HepG2 (cell line): ENCODE results near the gene RARA. TPM values are rescaled to one million over a fixed set of nuclear protein-coding genes. Genes with fewer than 3 reads are reported as not detected.

Experiments used
- ATF7-NPFF ChIP-seq: sonication (generic); formaldehyde crosslinking; IDR thresholded peaks from 2 replicates; pipeline ENCODE4 v1.8.1; 2023; ENCODE audit warnings: mild to moderate bottlenecking, low read depth, missing genetic modification reagents, moderate library complexity
- CCDC6 ChIP-seq: sonication (generic); formaldehyde crosslinking; IDR thresholded peaks from 2 replicates; pipeline ENCODE4 v1.8.1; 2022; ENCODE audit warnings: mild to moderate bottlenecking, missing genetic modification reagents, moderate library complexity
- CEBPB ChIP-seq: IDR thresholded peaks from 2 replicates; pipeline ENCODE4 v1.6.1; 2011; ENCODE audit warnings: low read depth, low read length, improper control_type of control experiment, borderline replicate concordance
- CHD2 ChIP-seq: IDR thresholded peaks from 2 replicates; pipeline ENCODE4 v1.6.1; 2011; ENCODE audit warnings: low read depth, low read length, improper control_type of control experiment
- EEA1 ChIP-seq: sonication (generic); formaldehyde crosslinking; IDR thresholded peaks from 2 replicates; pipeline ENCODE4 v1.5.1; 2020; ENCODE audit warnings: mild to moderate bottlenecking, missing genetic modification reagents, borderline replicate concordance
- GLMP ChIP-seq: sonication (generic); formaldehyde crosslinking; IDR thresholded peaks from 2 replicates; pipeline ENCODE4 v1.9.0; 2021; ENCODE audit warnings: missing genetic modification reagents, mild to moderate bottlenecking, borderline replicate concordance
- GMEB2 ChIP-seq: IDR thresholded peaks from 2 replicates; pipeline ENCODE4 v1.6.1; 2016; ENCODE audit warnings: missing biosample characterization, missing genetic modification reagents, low read depth
- MTERF4 ChIP-seq: sonication (generic); formaldehyde crosslinking; IDR thresholded peaks from 2 replicates; pipeline ENCODE4 v1.8.0; 2023; ENCODE audit warnings: mild to moderate bottlenecking, missing genetic modification reagents
- PRDM10 ChIP-seq: sonication (generic); formaldehyde crosslinking; IDR thresholded peaks from 2 replicates; pipeline ENCODE4 v1.4.0; 2020; ENCODE audit warnings: low read depth, missing genetic modification reagents
- SOX6 ChIP-seq, 2 experiments: fragments of 450-650 bp in 1 of 2; sonication (generic) in 1 of 2; formaldehyde crosslinking in 1 of 2; IDR thresholded peaks; 2 replicates each; pipeline versions ENCODE4 v1.4.0 to v1.6.1; 2017 to 2020; ENCODE audit warnings: antibody characterized with exemption in 1 of 2, mild to moderate bottlenecking in 1 of 2, missing genetic modification reagents in 1 of 2
- SP4 ChIP-seq: sonication (generic); formaldehyde crosslinking; IDR thresholded peaks from 2 replicates; pipeline ENCODE4 v1.8.1; 2023; ENCODE audit warnings: mild to moderate bottlenecking, missing genetic modification reagents
- TCF7L2 ChIP-seq: IDR thresholded peaks from 2 replicates; pipeline ENCODE4 v1.6.1; 2011; ENCODE audit warnings: mild to moderate bottlenecking, low read depth, low read length, moderate library complexity
- TEAD3 ChIP-seq: optimal IDR thresholded peaks from 2 replicates; pipeline ENCODE3; 2016; ENCODE audit warnings: borderline replicate concordance
- TSC22D2 ChIP-seq: sonication (generic); formaldehyde crosslinking; IDR thresholded peaks from 2 replicates; pipeline ENCODE4 v1.5.1; 2020; ENCODE audit warnings: missing genetic modification reagents, mild to moderate bottlenecking, borderline replicate concordance
- ZFX ChIP-seq: sonication (generic); formaldehyde crosslinking; IDR thresholded peaks from 2 replicates; pipeline ENCODE4 v1.4.0; 2020; ENCODE audit warnings: mild to moderate bottlenecking, low read depth, missing genetic modification reagents, moderate library complexity
- ZNF253 ChIP-seq: sonication (generic); formaldehyde crosslinking; IDR thresholded peaks from 2 replicates; pipeline ENCODE4 v1.8.0; 2022; ENCODE audit warnings: mild to moderate bottlenecking, missing genetic modification reagents, borderline replicate concordance
- ZNF30 ChIP-seq: sonication (generic); formaldehyde crosslinking; IDR thresholded peaks from 2 replicates; pipeline ENCODE4 v1.5.0; 2020; ENCODE audit warnings: mild to moderate bottlenecking, missing genetic modification reagents
- ZNF556 ChIP-seq: sonication (generic); formaldehyde crosslinking; IDR thresholded peaks from 2 replicates; pipeline ENCODE4 v1.4.0; 2020; ENCODE audit warnings: mild to moderate bottlenecking, missing genetic modification reagents, borderline replicate concordance
- ZNF605 ChIP-seq: sonication (generic); formaldehyde crosslinking; IDR thresholded peaks from 2 replicates; pipeline ENCODE4 v1.8.0; 2022; ENCODE audit warnings: mild to moderate bottlenecking, missing genetic modification reagents
- ZNF644 ChIP-seq: IDR thresholded peaks from 2 replicates; pipeline ENCODE4 v1.6.1; 2016; ENCODE audit warnings: low read depth
- ZNF850 ChIP-seq: sonication (generic); formaldehyde crosslinking; conservative IDR thresholded peaks from 2 replicates; pipeline ENCODE4 v1.9.0; 2021; ENCODE audit warnings: mild to moderate bottlenecking, missing genetic modification reagents
- polyA plus RNA-seq, 8 experiments: library from polyadenylated mRNA; depleted of rRNA in 3 of 8; stranded (reverse) in 7 of 8; unstranded in 1 of 8; fragments of >200 nt; fragmentation: Illumina TruSeq in 4 of 8; extraction: Trizol in 4 of 8; gene quantifications; 2 replicates each; pipeline versions ENCODE4 v1.2.1 to v1.2.3, GENCODE V29; 2011 to 2016; ENCODE audit warnings: low read depth in 4 of 8, missing spikeins in 1 of 8, mixed read lengths in 1 of 8; ENCODE audit not compliant: insufficient read depth in 1 of 8
- total RNA-seq, 5 experiments: library from RNA; depleted of rRNA; stranded (reverse); fragments of >200 nt; fragmentation: Illumina TruSeq; extraction: Trizol; gene quantifications; 2 replicates each; pipeline ENCODE4 v1.2.3, GENCODE V29; 2016; ENCODE audit warnings: low read depth in 1 of 5

The RARA gene
- total and polyA plus RNA-seq, 2 of the 13 experiments (the other 11 are each of a cell fraction or from before 2014, with no cell fraction given), result 6.4 to 8.6 TPM

- TF ChIP-seq ZNF253 (CRISPR knock-in tag) (no peak), CHD2 (peak; percentile 89), GLMP (CRISPR knock-in tag) (no peak), GMEB2 (CRISPR knock-in tag) (peak; percentile 80; the same call in 1 of the 2 replicates), TSC22D2 (CRISPR knock-in tag) (peak; percentile 88; the same call in 1 of the 2 replicates), PRDM10 (CRISPR knock-in tag) (peak; percentile 94), TCF7L2 (no peak), ZNF556 (peak; percentile 52; the same call in 1 of the 2 replicates), MTERF4 (peak; percentile 73; the same call in 1 of the 2 replicates), ZNF850 (no peak), ZFX (CRISPR knock-in tag) (peak; percentile 87), ATF7-NPFF (CRISPR knock-in tag) (peak; percentile 97), CCDC6 (peak; percentile 94), ZNF30 (CRISPR knock-in tag) (0 out of 2 replicates have a peak, but pooled peaks have one; percentile 69), EEA1 (CRISPR knock-in tag) (peak; percentile 89; the same call in 1 of the 2 replicates), CEBPB (peak; percentile 75; the same call in 1 of the 2 replicates), SP4 (CRISPR knock-in tag) (peak; percentile 98), ZNF605 (CRISPR knock-in tag) (peak; percentile 78; the same call in 1 of the 2 replicates), TEAD3 (CRISPR knock-in tag) (peak; percentile 59), ZNF644 (CRISPR knock-in tag) (no peak), SOX6 (IDR thresholded peaks at IDR 0.05) (no peak), SOX6 (CRISPR knock-in tag; IDR thresholded peaks at IDR 0.05) (peak; percentile 60; the same call in 1 of the 2 replicates)
These were observed 21.2 kb upstream of the RARA start, which contains the start of gene CDC6 (continued) for GRCh38 chr17:40287494-40288369.
